M059J (cell line): ENCODE data around the gene ZNF3. TPM values are rescaled to one million over a fixed set of nuclear protein-coding genes. Genes with fewer than 3 reads are reported as not detected.

Source experiments
- DNase-seq: peaks from one replicate; pipeline ENCODE4 v3.0.0-alpha.2; 2012; ENCODE audit warnings: low read depth
- total RNA-seq: library from RNA; depleted of rRNA; stranded (reverse); fragments of >200 nt; shearing (Covaris generic); gene quantifications from 2 replicates; pipeline ENCODE4 v1.2.3, GENCODE V29; 2014

Gene ZNF3
- total RNA-seq, 1 experiment from 2014 or later = 25.4 TPM

DNA sequence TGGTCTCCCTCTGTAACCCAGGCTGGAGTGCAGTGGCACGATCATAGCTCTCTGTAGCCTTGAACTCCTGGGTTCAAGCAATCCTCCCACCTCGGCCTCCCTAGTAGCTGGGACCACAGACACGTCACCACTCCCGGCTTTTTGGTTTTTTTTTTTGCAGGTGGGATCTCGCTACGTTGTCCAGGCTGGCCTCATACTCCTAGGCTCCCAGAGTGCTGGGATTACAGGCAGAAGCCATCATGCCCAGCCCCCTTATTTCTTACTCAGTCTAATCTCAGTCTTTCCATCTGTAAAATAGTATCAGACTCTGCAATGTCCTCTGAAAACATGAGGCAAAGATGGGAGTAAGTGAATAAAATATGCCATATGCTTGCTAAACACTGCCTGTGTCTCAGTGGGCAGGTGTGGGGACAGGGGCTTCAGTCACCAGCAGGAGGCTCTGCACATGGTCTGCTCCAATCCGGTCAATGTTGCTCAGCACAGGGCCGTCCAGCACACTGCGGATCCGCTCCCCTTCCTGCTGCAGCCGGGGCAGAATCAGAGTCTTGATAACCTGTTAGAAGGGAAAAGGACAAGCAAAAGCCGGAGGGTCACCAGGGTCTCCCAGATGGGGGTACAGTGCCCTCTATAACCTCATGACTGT, 28.1 kb upstream of the ZNF3 start:
- DNase-seq = no peak

DNA sequence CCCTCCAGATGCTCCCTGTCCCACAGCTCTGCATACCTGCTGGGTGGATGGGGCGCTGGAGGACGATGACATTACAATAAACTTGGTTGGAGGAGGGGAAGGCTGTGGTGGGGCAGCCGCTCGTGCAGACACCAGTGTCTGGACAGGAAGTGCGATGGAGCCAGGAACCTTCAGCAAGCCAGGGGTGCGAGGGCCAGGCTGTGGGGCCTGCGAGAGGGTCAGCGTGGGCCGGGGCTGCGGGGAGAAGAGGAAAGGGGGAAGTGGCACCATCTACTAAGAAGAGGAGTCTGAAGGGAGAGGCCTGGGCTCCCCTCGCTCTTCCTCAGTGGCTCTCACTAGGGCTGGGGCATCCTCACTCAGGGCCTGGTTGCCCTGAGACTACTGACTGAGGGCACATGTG, 26.4 kb upstream of the ZNF3 start:
- no peak for DNase-seq

DNA sequence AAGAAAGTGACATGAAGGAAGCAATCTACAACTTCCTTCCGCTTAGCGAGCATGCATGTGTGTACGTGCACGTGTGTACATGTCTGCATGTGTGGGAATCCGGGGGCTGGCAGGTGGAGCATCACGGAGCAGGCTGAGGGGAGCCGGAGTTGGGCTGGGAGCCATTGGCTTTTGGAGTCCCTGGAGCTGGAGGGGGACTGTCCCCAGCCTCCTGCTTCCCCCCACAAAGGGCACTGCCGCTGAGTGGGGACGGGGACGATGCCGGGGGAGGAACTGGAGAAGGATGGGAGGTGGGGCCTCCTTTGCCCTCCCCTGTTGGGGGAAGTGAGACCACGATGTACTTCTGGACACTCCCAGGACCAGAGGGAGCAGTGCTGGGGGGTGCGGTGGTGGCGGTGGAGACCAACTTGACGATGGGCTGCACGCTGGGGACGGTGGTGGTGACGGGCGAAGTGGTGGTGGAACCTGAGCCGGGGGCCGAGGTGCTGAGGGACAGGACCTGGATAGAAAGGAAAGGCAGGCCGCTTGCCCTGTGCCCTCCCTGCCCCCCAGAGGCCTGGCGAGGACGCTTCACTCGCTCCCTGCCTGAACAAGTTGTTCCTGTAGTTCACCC, 25.7 kb upstream of the ZNF3 start:
- no peak for DNase-seq

DNA sequence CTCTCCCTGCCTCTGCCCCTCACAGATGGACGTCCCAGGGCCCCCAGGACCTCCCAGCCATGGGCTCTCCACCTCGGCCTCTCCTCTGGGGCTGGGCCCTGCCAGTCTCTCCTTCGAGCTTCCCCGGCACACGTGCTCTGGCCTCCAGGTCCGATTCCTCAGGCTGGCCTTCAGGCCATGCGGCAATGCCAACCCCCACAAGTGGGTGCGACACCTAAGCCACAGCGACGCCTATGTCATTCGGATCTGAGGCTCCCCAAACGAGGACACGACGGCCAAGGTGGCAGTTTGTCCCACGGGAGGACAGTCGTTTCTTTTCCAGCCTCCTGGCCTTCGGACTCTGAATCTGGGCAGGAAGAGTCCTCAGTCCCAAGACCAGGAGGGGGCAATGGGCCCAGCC, 25.1 kb upstream of the ZNF3 start:
- DNase-seq = no peak

DNA sequence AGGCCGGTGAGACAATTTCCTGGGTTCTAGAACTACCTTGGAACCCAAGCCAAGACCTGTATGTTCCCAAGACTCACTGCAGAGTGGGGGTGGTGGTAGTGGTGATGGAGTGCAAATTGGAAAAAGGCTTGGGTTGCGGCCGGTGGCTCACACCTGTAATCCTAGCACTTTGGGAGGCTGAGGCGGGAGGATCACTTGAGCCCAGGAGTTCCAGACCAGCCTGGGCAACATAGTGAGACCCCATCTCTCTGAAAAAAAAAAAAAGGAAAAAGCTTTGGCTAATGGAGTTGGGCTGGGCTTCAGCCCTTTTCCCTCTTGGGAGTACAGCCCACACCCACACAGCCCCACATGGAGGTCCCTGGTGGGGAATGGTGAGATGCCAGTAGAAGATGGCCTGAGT, 24.0 kb upstream of the ZNF3 start:
- no peak for DNase-seq

DNA sequence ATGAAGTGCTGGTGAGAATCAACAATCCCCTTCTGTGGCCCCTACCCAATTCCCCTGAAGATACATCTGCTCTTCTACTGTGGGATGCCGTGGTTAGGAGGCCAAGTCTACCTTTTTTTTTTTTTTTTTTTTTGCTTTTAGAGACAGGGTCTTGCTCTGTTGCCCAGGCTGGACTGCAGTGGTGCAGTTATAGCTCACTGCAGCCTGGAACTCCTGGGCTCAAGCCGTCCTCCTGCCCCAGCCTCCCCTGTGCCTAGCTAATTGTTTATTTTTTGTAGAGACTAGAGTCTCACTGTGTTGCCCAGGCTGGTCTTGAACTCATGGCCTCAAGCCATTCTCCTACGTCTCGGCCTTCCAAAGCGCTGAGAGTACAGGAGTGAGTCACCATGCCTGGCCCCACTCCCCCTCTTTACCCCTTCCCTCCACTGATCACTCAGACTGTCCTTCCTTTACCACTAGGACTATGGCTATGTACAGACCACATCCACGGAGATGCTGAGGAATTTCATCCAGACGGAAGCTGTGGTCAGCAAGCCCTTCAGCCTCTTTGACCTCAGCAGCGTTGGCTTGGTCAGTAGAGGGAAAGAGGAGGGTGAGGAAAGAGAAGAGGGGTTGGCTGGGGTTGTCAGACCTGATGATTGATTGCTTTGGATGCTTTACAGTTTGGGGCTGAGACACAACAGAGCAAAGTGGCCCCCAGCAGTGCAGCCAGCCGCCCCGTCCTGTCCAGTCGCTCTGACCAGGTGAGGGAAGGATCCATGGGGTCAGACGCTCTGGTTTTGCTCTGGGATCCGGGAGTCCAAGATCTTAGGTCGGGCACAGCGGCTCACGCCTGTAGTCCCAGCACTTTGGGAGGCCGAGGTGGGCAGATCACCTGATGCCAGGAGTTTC, 21.7 kb upstream of the ZNF3 start:
- peak; percentile 100 for DNase-seq

DNA sequence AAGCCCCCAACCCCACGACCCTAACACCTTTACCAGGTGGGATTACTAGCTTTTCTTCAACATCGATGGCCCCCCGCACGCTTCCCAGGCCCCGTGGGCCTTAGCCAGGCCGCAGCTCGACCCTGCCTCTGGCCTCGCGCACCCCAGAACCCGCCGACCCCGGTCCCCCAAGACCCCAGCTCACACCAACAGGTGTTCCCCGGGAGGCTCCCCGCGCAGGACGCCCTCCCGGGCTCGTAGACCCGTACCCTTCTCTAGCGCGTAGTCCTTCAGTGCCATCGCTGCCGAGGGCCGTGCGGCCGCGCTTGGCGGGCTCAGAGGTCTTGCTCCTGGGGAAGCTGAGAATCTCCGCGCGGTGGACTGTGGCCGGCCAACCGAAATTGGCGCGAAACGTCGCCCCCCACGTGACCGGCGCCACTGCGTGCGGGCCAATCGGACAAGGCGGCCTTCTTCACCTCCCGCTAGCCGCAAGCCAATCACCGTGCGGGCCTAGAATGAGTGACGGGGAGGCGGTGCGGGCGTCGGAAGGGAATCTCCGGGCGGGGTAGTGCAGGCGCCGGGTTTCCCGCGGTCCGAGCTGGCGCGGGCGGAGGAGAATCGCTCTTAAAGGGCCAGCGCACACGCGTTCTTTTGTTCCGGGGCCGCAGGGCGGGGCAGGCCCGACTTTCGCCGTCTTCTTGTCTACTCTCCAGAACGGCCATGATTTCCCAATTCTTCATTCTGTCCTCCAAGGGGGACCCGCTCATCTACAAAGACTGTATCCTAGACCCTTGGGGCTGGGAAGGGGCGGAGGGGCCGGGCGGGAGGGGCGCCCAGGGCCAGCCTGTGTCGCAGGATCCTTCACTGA, 19.7 kb upstream of the ZNF3 start, which contains the start of the genes AP4M1 and MCM7:
Gene AP4M1 (plus strand): TSS at position 628 of the 847 bp plus-strand sequence. CDS start 72 bp downstream, at position 700.
Gene MCM7 (minus strand): TSS at position 382 of the 847 bp plus-strand sequence. CDS start 103 bp downstream, at position 279.
- peak; percentile 99 for DNase-seq

DNA sequence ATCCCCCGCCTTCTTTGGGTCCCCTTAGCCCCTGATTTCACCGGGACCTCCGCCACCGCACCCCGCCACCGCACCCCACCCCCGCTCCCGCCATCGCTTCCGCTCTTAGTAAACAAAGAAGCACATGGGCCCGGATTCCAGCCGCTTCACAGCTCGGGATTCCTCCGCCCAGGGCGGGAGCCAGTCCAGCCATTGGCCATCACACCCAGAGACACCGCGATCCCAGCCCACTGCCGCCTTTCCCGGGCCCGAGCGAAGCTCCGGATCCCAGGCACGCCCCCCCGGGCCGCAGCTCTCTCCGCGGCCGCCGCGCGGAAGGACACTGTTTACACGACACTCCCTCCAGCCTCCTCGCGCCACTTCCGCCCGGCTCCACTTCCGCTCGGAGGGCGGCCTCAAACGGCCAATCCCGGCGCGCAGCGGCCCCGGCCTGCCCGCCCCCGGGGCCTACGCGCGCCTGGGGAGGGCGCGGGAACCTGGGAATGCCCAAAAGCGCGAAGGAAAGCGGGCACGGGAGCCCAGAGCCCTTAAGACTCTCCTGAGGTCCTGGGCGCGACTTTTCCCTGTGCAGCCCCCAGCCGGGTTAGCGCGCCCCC, 19.0 kb upstream of the ZNF3 start:
- peak; percentile 93 for DNase-seq

DNA sequence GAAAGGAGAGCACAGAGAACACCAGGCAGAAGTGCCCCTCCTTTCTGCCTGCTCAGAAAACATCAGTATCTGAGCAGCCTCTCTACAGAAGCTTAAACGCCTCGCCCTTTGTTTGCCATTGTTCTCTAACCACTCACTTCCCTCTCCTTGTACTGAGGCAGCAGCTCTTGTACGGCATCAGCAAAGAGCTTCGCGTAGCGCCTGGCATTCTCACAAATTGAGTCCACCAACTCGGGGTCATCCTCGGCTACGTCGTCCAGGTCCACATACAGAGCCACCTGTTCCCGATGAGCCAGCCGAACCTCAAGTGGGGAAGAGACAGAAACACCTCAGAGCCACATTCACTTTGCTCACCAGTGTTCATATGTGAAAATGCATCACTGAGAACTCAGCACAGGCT, 17.9 kb upstream of the ZNF3 start:
- DNase-seq = no peak

DNA sequence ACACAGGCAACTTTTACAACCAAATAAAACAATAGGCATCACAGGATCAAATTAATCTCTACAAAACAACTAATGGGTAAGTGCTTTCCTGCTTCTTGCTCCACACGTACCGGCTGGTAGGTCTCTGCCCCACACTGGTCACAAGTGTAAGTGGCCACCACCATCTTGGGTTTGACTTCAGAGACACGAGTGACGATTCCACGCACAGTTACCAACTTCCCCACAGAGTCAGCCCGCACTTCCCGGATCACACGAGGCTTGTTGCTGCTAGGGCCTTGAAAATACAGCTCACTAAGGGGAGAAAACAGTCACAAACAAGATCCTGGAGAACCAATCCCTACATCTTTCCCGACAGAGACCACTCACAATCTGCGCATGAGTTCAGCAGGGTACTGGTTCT, 17.4 kb upstream of the ZNF3 start:
- no peak for DNase-seq

DNA sequence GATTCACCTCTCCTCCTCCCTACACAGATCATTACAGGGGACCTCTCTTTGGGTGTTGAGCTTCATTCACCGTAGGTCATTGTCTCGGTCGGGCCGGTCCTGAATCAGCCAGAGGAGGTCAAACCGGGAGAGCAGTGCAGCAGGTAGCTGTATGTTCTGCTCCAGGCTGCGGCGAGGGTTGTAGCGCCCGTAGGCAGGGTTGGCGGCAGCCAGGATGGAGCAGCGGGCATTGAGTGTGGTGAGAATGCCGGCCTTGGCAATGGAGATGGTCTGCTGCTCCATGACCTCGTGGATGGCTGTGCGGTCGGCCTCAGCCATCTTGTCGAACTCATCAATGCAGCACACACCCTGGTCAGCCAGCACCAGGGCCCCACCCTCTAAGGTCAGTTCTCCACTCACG, 14.2 kb upstream of the ZNF3 start:
- no peak for DNase-seq

DNA sequence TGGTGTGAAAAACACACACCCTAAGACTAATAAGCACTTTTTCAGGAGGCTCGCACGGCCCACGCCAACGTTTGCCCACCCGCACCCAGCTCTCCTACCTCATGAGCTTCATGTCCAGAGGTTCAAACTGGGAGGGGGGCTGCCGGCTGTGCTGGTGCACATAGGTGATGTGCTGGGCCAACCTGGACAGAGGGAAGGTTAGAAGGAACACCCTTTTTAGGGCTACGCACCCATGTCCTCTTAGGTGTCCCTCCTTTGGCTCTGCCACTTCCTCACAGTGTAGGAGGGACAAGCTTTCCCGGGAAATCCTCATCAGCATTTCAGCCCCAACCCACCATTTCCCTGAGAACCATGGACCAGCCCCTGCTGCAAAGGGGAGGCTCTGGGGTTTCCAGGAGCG, 13.8 kb upstream of the ZNF3 start:
- DNase-seq = no peak

DNA sequence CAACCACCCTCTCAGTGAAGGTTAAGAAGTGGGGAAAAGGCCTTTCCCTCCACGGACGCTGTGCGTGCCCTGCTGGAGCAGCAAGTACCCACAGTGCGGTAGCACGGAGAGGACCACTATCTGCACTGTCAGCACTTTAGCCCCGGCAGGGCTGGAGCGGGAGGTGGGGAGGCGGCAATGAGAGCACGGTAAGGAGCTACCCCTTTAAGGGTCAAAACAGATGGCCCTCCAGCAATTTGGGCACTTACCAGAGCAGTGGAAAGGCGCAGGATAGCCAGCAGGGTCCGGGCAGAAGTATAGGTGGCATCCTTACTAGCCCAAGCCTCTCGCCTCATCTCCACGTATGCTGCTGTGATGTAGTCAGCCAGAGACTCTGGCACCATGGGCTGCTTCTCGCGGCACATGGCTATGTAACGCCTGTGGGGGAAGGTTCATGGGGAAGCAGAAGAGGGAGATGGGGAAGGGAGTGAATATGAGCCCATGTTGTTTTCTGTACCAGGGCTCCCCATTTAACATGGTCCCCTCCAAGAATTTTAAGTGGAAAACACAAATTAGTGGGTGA, 12.5 kb upstream of the ZNF3 start:
- DNase-seq = no peak

DNA sequence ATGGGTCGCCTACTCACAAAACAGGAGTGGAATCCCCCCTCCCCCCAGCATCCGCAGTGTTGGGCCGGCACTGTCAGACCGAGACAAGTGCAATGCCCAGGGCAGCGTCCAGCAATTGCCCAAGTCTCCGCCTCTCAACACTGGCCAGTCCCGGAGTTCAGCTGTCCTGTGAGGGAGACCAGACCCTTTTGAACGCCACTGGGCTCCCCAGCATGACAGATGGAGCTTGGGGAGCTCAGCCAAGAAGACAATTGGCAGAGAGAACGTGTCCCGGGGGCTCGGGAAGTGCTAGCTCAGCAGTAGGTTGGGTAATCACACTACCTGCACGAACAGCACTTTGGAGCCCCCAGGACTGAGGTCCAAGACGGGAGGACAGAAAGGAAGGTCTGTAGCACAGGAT, 12.0 kb upstream of the ZNF3 start:
- DNase-seq = no peak

DNA sequence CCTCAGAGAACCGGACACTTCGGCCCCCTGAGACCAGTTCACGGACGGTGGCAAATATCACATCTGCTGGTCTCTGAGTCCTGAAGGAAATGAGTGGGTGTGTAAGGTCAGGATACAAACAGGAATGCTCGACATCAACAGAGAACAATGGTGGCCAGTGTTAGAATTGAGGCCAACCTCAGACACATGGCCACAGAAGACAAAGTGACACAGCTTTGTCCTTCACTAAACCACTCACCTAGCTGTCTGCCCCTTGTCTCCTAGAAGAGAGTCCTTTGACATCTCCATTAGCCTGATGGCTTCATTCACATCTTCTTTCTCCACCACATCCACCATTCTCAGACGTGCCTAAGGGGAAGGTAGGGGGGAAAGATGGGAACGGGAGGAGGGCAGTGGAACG, 11.5 kb upstream of the ZNF3 start:
- no peak for DNase-seq

DNA sequence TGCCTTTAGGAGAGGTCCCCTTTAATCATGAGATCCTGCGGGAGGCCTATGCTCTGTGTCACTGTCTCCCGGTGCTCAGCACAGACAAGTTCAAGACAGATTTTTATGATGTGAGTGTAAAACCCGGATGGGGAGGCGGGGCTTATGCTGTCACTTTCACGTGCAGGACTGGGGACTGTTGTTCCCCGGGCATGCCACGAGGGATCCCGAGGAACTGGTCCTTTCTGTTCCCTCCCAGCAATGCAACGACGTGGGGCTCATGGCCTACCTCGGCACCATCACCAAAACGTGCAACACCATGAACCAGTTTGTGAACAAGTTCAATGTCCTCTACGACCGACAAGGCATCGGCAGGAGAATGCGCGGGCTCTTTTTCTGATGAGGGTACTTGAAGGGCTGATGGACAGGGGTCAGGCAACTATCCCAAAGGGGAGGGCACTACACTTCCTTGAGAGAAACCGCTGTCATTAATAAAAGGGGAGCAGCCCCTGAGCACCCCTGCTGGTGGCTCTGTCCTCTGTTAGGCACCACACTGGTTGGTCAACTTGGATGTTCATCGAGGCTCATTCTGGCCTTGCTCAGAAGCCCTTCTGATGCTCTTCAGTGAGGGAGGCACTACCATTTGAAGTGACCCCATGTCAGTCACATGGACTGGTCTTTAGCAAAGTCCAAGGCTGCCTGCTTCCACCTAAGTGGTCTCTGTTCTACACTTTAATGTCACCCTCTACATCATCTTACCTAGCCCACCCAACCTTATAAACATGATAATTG, 10.1 kb upstream of the ZNF3 start:
- DNase-seq = peak; percentile 44

DNA sequence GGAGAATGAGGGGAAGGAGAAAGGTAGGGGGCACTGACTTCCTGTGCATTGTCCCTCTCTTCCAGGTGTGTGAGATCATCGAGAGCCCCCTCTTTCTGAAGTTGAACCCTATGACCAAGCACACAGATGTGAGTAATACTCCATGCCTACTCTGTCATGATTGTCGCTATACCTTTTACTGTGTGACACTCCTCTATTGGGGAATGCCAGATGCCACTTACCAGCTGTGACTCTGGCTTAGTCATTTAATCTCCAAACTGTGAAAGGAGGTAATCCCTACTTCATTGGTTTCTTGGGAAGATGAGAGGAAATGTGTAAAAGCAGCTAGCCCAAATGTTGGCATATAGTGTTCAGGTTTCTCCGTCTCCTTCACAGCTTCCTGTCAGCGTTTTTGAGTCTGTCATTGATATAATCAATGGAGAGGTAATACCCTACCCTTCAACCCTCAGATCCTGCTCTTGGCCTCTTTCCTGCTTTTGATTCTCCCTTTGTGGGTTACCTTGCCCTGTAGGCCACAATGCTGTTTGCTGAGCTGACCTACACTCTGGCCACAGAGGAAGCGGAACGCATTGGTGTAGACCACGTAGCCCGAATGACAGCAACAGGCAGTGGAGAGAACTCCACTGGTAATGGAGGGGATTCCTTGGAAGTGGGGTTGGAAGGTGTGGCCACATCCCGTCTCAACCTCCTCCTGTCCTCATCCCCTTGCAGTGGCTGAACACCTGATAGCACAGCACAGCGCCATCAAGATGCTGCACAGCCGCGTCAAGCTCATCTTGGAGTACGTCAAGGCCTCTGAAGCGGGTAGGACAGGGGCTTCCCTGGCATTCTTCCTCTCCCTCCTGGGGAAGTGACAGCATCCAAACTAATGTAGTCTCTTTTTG, 9.2 kb upstream of the ZNF3 start:
- peak; percentile 37 for DNase-seq

DNA sequence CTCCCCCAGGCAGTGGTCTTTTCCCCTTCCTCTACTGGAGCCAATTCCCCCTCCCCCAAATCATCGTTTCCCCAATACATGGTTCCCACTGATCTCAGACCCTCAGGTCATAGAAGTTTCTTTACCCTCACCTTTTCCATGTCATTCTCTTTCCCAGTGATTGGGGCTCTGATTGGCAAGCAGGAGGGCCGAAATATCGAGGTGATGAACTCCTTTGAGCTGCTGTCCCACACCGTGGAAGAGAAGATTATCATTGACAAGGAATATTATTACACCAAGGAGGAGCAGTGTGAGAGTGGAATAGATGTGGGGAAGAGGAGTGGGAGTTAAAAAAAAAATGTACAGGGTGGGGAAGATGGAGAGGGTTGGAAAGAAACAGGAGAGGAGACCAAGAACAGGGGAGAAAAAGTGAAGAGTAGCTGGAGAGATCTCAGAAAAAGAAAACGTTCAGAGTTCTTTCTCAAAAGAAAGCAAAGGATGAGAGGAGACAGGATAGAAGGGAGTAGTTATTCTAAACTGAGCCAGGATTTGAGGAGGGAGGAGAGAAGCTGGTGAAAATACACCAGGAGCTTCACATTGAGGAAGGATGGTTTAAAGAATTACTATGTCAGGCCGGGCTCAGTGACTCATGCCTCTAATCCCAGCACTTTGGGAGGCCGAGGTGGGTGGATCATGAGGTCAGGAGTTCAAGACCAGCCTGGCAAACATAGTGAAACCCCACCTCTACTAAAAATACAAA, 8.1 kb upstream of the ZNF3 start:
- DNase-seq = peak; percentile 66
